ENCODE data around the gene COL21A1.

- TF ChIP-seq, protein P1, sequence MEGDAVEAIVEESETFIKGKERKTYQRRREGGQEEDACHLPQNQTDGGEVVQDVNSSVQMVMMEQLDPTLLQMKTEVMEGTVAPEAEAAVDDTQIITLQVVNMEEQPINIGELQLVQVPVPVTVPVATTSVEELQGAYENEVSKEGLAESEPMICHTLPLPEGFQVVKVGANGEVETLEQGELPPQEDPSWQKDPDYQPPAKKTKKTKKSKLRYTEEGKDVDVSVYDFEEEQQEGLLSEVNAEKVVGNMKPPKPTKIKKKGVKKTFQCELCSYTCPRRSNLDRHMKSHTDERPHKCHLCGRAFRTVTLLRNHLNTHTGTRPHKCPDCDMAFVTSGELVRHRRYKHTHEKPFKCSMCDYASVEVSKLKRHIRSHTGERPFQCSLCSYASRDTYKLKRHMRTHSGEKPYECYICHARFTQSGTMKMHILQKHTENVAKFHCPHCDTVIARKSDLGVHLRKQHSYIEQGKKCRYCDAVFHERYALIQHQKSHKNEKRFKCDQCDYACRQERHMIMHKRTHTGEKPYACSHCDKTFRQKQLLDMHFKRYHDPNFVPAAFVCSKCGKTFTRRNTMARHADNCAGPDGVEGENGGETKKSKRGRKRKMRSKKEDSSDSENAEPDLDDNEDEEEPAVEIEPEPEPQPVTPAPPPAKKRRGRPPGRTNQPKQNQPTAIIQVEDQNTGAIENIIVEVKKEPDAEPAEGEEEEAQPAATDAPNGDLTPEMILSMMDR (IDR thresholded peaks at IDR 0.05), result no peak
- TF ChIP-seq POLR2A (IDR thresholded peaks at IDR 0.05), result no peak
These were observed 32.7 kb upstream of the COL21A1 start for GRCh38 chr6:56280126-56280525.

Data from uterus (tissue), 2 donors.